SHP77 treated with DMSO at 0.1 percent for 48 hours (cell line): ENCODE data around the gene PTHLH.

Experiments
- DNase-seq: peaks from one replicate; lab custom pipeline; 2025; lab: John Stamatoyannopoulos, UW

PTHLH gene

GRCh38 chr12:27972721-27973120 is at the start of gene PTHLH:
PTHLH (minus strand) TSS chr12:27972733; CDS start chr12:27969494, 3,239 bp downstream.
- no peak for DNase-seq

GRCh38 chr12:28021704-28022103 is 49.2 kb upstream of the PTHLH start:
- peak; percentile 51 for DNase-seq

GRCh38 chr12:28017873-28018255 is 45.3 kb upstream of the PTHLH start:
- no peak for DNase-seq

GRCh38 chr12:28017126-28017872 is 44.8 kb upstream of the PTHLH start:
- no peak for DNase-seq

GRCh38 chr12:28015165-28015564 is 42.6 kb upstream of the PTHLH start:
- DNase-seq = no peak

- no peak for DNase-seq
These were observed 41.7 kb upstream of the PTHLH start for GRCh38 chr12:28014196-28014595.

- DNase-seq = no peak
These were observed 39.9 kb upstream of the PTHLH start for GRCh38 chr12:28012333-28012918.

- DNase-seq = no peak
These were observed 37.5 kb upstream of the PTHLH start for GRCh38 chr12:28010036-28010435.

GRCh38 chr12:27999970-28000369 is 27.4 kb upstream of the PTHLH start:
- no peak for DNase-seq

- DNase-seq = no peak
These were observed 27.0 kb upstream of the PTHLH start for GRCh38 chr12:27999521-27999920.

- peak; percentile 77 for DNase-seq
These were observed 26.1 kb upstream of the PTHLH start for GRCh38 chr12:27998658-27999057.

GRCh38 chr12:27998170-27998569 is 25.6 kb upstream of the PTHLH start:
- no peak for DNase-seq

GRCh38 chr12:27996761-27997160 is 24.2 kb upstream of the PTHLH start:
- no peak for DNase-seq

GRCh38 chr12:27995406-27995805 is 22.9 kb upstream of the PTHLH start:
- no peak for DNase-seq

GRCh38 chr12:27988594-27989233 is 16.2 kb upstream of the PTHLH start:
- no peak for DNase-seq

GRCh38 chr12:27987331-27987730 is 14.8 kb upstream of the PTHLH start:
- no peak for DNase-seq

- DNase-seq = no peak
These were observed 11.7 kb upstream of the PTHLH start for GRCh38 chr12:27984275-27984674.

GRCh38 chr12:27982951-27983350 is 10.4 kb upstream of the PTHLH start:
- DNase-seq = no peak

- no peak for DNase-seq
These were observed 9.9 kb upstream of the PTHLH start for GRCh38 chr12:27982385-27982784.

GRCh38 chr12:27981874-27982273 is 9.3 kb upstream of the PTHLH start:
- DNase-seq = no peak

GRCh38 chr12:27979145-27979544 is 6.6 kb upstream of the PTHLH start:
- no peak for DNase-seq

- no peak for DNase-seq
These were observed 2.9 kb upstream of the PTHLH start for GRCh38 chr12:27975222-27976136.
